Kidney (tissue), 14 donors: ENCODE results near the gene SP5. TPM values are rescaled to one million over a fixed set of nuclear protein-coding genes. Genes with fewer than 3 reads are reported as not detected.

Experiments
- DNase-seq, 5 donors: peaks; one replicate each; pipeline ENCODE4 v3.0.0-alpha.2; 2013 to 2020
- FAIRE-seq: peaks from 2 replicates; lab custom pipeline; 2012; peaks lifted over from hg19 to GRCh38; lab: Jason Lieb, UNC
- H3K27ac ChIP-seq, 2 donors: one replicate each; pipeline ENCODE4 v1.7.0; 2013; ENCODE audit warnings: low read depth in 2 of 2, low read length in 2 of 2, inconsistent platforms in 1 of 2
- H3K27me3 ChIP-seq: one replicate; pipeline ENCODE4 v1.7.1; 2013; ENCODE audit warnings: low read length, inconsistent platforms; ENCODE audit not compliant: control insufficient read depth, insufficient read depth
- H3K36me3 ChIP-seq, 3 donors: one replicate each; pipeline versions ENCODE4 v1.7.0 to v1.7.1; 2013; ENCODE audit warnings: low read length in 3 of 3, control low read depth in 1 of 3, inconsistent platforms in 1 of 3; ENCODE audit not compliant: insufficient read depth in 3 of 3, control insufficient read depth in 2 of 3
- H3K4me1 ChIP-seq, 3 donors: one replicate each; pipeline versions ENCODE4 v1.7.0 to v1.7.1; 2013; ENCODE audit warnings: low read length in 3 of 3, inconsistent platforms in 1 of 3, low read depth in 1 of 3; ENCODE audit not compliant: control insufficient read depth in 2 of 3, insufficient read depth in 2 of 3
- H3K4me3 ChIP-seq, 3 donors: one replicate each; pipeline versions ENCODE4 v1.7.0 to v1.8.1; 2013; ENCODE audit warnings: low read length in 3 of 3, control low read depth in 1 of 3, inconsistent platforms in 1 of 3
- H3K9ac ChIP-seq, 3 donors: one replicate each; pipeline versions ENCODE4 v1.7.0 to v1.7.1; 2013; ENCODE audit warnings: low read length in 3 of 3, control low read depth in 1 of 3, inconsistent platforms in 1 of 3
- H3K9me3 ChIP-seq, 3 donors: one replicate each; pipeline versions ENCODE4 v1.7.0 to v1.7.1; 2013; ENCODE audit warnings: low read length in 3 of 3, control low read depth in 1 of 3, inconsistent platforms in 1 of 3; ENCODE audit not compliant: control insufficient read depth in 2 of 3, insufficient read depth in 1 of 3
- CTCF ChIP-seq: IDR thresholded peaks from 3 replicates; pipeline ENCODE4 v1.5.1; 2012; ENCODE audit warnings: mild to moderate bottlenecking, moderate library complexity, borderline replicate concordance; ENCODE audit not compliant: insufficient read depth; ENCODE audit errors: extremely low read depth
- intact Hi-C: fragments of 100-400 bp; cut with DNase I; formaldehyde crosslinking; loops from one replicate; pipeline ENCODE4 v1.11.1; 2022
- polyA plus RNA-seq: library from polyadenylated mRNA; stranded (reverse); fragments of 350-450 nt; fragmentation: Illumina TruSeq; extraction: RNeasy Lipid Tissue Mini Kit (QIAGEN cat#74804); gene quantifications from one replicate; pipeline ENCODE4 v1.2.3, GENCODE V29; 2014; ENCODE audit warnings: low read depth, low replicate concordance; ENCODE audit not compliant: insufficient read depth
- total RNA-seq: library from RNA; stranded (reverse); fragmentation: NEBNext Ultra II Directional; extraction: Animal tissue kit (Norgen Biotek cat#: 25700); gene quantifications from one replicate; pipeline ENCODE4 v1.2.1, GENCODE V29; 2021
- donor health status: control.
- donor health status: control.
- donor health status: control.
- donor health status: control.
- donor health status: control.
- donor health status: DM: yes; HTN: yes; CAD: no.
- donor health status: Normal renal cell carcinoma (clear cell type).

The SP5 gene
- total and polyA plus RNA-seq, 2 donors from 2014 or later: 0.25 to 1.6 TPM

- no peaks in the 10 kb centered on the region for H3K36me3 ChIP-seq
- TF ChIP-seq CTCF: no peak
- no peak overlapping the region for H3K4me3 ChIP-seq
- no peak overlapping the region for H3K27ac ChIP-seq
- H3K4me1 ChIP-seq: no peaks in the 10 kb centered on the region
- no peaks in the 10 kb centered on the region for H3K27me3 ChIP-seq
- no peak overlapping the region for H3K9ac ChIP-seq
- DNase-seq (peak in 3 of 5 donors; percentile 14 to 59 (median 32)), FAIRE-seq (no peak)
- intact Hi-C loops: no loop called here
- H3K9me3 ChIP-seq: no peaks in the 10 kb centered on the region
These were observed 19.4 kb upstream of the SP5 start for GRCh38 chr2:170695521-170696410.

- Histone ChIP-seq H3K9me3 (no peaks in the 10 kb centered on the region), H3K4me1 (no peaks in the 10 kb centered on the region), H3K9ac (no peak overlapping the region), H3K27me3 (no peaks in the 10 kb centered on the region), H3K36me3 (no peaks in the 10 kb centered on the region), H3K4me3 (no peak overlapping the region), H3K27ac (no peak overlapping the region)
- DNase-seq (peak in 1 of 5 donors; percentile 26), FAIRE-seq (no peak)
- no peak for TF ChIP-seq CTCF
- intact Hi-C loops: no loop called here
These were observed 18.2 kb upstream of the SP5 start for GRCh38 chr2:170696948-170697347.

GRCh38 chr2:170701011-170701410 lies 14.1 kb upstream of the SP5 start:
- no peak for FAIRE-seq

More at GRCh38 chr2:170701011-170701410, 14.1 kb upstream of the SP5 start:
- Histone ChIP-seq H3K27ac (no peak overlapping the region), H3K27me3 (no peaks in the 10 kb centered on the region), H3K4me3 (no peak overlapping the region), H3K36me3 (no peaks in the 10 kb centered on the region), H3K9me3 (no peaks in the 10 kb centered on the region), H3K4me1 (no peaks in the 10 kb centered on the region), H3K9ac (no peak overlapping the region)
- intact Hi-C loops: no loop called here
- DNase-seq: no peak
- TF ChIP-seq CTCF: no peak
